Upper lobe of left lung (tissue), 6 donors: ENCODE results near the gene USP50. TPM values are rescaled to one million over a fixed set of nuclear protein-coding genes. Genes with fewer than 3 reads are reported as not detected.

Experiments
- ATAC-seq, 2 donors: fragments of 200-7000 bp; cut with Tn5 transposase; one replicate each; pipeline ENCODE4 v1.9.1; 2022; ENCODE audit warnings: mild to moderate bottlenecking in 2 of 2, moderate library complexity in 2 of 2; ENCODE audit not compliant: low FRiP score in 2 of 2
- DNase-seq, 2 donors: peaks; one replicate each; pipeline ENCODE4 v3.0.0-alpha.2; 2019 to 2020
- H3K27ac ChIP-seq, 4 donors: fragments of 200-600 bp; sonication (generic); one replicate each; pipeline ENCODE4 v1.5.1; 2016 to 2019
- H3K27me3 ChIP-seq, 4 donors: fragments of 200-600 bp; sonication (generic); one replicate each; pipeline ENCODE4 v1.5.1; 2017 to 2019
- H3K36me3 ChIP-seq, 4 donors: fragments of 200-600 bp; sonication (generic); one replicate each; pipeline ENCODE4 v1.5.1; 2016 to 2019
- H3K4me1 ChIP-seq, 4 donors: fragments of 200-600 bp; sonication (generic); one replicate each; pipeline ENCODE4 v1.5.1; 2018 to 2019
- H3K4me3 ChIP-seq, 4 donors: fragments of 200-600 bp; sonication (generic); one replicate each; pipeline ENCODE4 v1.5.1; 2017 to 2019; ENCODE audit warnings: mild to moderate bottlenecking in 2 of 4, moderate library complexity in 1 of 4
- H3K9me3 ChIP-seq, 4 donors: fragments of 200-600 bp; sonication (generic); one replicate each; pipeline ENCODE4 v1.5.1; 2018 to 2019
- EP300 ChIP-seq, 4 donors: sonication (generic); formaldehyde crosslinking; IDR thresholded peaks; one replicate each; pipeline ENCODE4 v1.5.1; 2017; ENCODE audit warnings: antibody characterized with exemption in 4 of 4, control low read depth in 2 of 4
- POLR2A ChIP-seq, 4 donors: fragments of 450-650 bp; IDR thresholded peaks; one replicate each; pipeline ENCODE4 v1.5.1; 2016 to 2017; ENCODE audit warnings: antibody characterized with exemption in 4 of 4, mild to moderate bottlenecking in 2 of 4
- POLR2AphosphoS5 ChIP-seq, 2 donors: sonication (generic); formaldehyde crosslinking; IDR thresholded peaks; one replicate each; pipeline ENCODE4 v1.5.1; 2017; ENCODE audit warnings: antibody characterized with exemption in 2 of 2
- WGBS, 2 donors: methylation state at CpG; one replicate each; pipeline ENCODE4 v1.1.5; 2017 to 2018; 5-methylcytosine and 5-hydroxymethylcytosine counted together
- total RNA-seq, 6 donors: library from RNA; depleted of rRNA in 4 of 6; stranded (reverse); fragments of >200 nt in 4 of 6; gene quantifications; one replicate each; pipeline versions ENCODE4 v1.1.0 to v1.2.1, GENCODE V29; 2016 to 2021
- TF ChIP-seq, protein P1 (sequence below), 6 experiments: fragments of 450-650 bp in 4 of 6; fragments of 200-600 bp in 2 of 6; sonication (generic) in 2 of 6; IDR thresholded peaks; one replicate each; pipeline ENCODE4 v1.5.1; 2016 to 2019; ENCODE audit warnings: antibody characterized with exemption in 6 of 6
- donor health status: DM: no; HTN: no; CAD: no; lungs with moderate emphysema.
- donor health status: DM: no; HTN: yes; CAD: no; lungs with severe emphysema.

USP50 gene
- total RNA-seq, 6 donors from 2014 or later: 0.31 to 0.67 TPM; not detected in 4

- ATAC-seq: no peak
- H3K27me3 ChIP-seq: no peaks in the 10 kb centered on the region
- no peak overlapping the region for H3K4me3 ChIP-seq
- no peaks in the 10 kb centered on the region for H3K4me1 ChIP-seq
- WGBS, 2 donors: 100% methylated on average over 3 of the region's 3 CpGs
- no peaks in the 10 kb centered on the region for H3K9me3 ChIP-seq
- TF ChIP-seq POLR2A (IDR thresholded peaks at IDR 0.05) (no peak), POLR2AphosphoS5 (IDR thresholded peaks at IDR 0.05) (no peak), EP300 (IDR thresholded peaks at IDR 0.05) (no peak)
- TF ChIP-seq, protein P1, sequence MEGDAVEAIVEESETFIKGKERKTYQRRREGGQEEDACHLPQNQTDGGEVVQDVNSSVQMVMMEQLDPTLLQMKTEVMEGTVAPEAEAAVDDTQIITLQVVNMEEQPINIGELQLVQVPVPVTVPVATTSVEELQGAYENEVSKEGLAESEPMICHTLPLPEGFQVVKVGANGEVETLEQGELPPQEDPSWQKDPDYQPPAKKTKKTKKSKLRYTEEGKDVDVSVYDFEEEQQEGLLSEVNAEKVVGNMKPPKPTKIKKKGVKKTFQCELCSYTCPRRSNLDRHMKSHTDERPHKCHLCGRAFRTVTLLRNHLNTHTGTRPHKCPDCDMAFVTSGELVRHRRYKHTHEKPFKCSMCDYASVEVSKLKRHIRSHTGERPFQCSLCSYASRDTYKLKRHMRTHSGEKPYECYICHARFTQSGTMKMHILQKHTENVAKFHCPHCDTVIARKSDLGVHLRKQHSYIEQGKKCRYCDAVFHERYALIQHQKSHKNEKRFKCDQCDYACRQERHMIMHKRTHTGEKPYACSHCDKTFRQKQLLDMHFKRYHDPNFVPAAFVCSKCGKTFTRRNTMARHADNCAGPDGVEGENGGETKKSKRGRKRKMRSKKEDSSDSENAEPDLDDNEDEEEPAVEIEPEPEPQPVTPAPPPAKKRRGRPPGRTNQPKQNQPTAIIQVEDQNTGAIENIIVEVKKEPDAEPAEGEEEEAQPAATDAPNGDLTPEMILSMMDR (IDR thresholded peaks at IDR 0.05): no peak
- DNase-seq: no peak
- H3K27ac ChIP-seq: no peak overlapping the region
- peaks cover 40 to 100% (median 82%) of the 10 kb centered on the region in 4 donors for H3K36me3 ChIP-seq
These were observed 52.8 kb downstream of the USP50 start for GRCh38 chr15:50493625-50494024.

DNA sequence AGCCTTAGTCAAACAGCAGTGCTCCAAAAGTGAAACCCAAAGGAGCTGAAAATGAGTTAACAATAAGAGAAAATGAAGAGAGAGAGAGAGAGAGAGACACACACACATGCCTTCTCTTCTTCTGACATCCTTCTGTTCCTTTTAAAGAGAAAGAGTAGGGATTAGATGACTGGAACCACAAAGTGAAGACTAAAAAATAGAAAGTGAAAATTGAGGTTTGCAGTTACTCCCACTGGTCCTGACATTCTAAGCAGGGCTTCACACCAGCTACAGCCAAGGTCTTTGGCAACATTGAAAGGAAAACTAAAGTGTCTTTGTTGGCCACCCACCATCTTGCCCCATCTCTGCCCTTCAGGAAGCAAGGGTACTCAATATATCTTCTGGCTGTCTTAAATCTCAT is 59.2 kb downstream of the USP50 start:
- TF ChIP-seq POLR2AphosphoS5 (IDR thresholded peaks at IDR 0.05) (no peak), POLR2A (IDR thresholded peaks at IDR 0.05) (no peak), EP300 (IDR thresholded peaks at IDR 0.05) (no peak)
- TF ChIP-seq, protein P1 (IDR thresholded peaks at IDR 0.05): no peak
- Histone ChIP-seq H3K9me3 (no peaks in the 10 kb centered on the region), H3K27ac (no peak overlapping the region), H3K36me3 (peaks cover 15 to 84% (median 49%) of the 10 kb centered on the region in 4 donors), H3K4me3 (no peak overlapping the region), H3K27me3 (no peaks in the 10 kb centered on the region), H3K4me1 (no peaks in the 10 kb centered on the region)
- ATAC-seq: no peak
- no peak for DNase-seq

- no peak for TF ChIP-seq EP300 (IDR thresholded peaks at IDR 0.05)
- TF ChIP-seq, protein P1 (IDR thresholded peaks at IDR 0.05): no peak
- no peak for TF ChIP-seq POLR2AphosphoS5 (IDR thresholded peaks at IDR 0.05)
- TF ChIP-seq POLR2A (IDR thresholded peaks at IDR 0.05): no peak
- Histone ChIP-seq H3K4me1 (no peaks in the 10 kb centered on the region), H3K36me3 (peaks cover 9 to 84% (median 49%) of the 10 kb centered on the region in 4 donors), H3K4me3 (no peak overlapping the region), H3K27me3 (no peaks in the 10 kb centered on the region), H3K9me3 (no peaks in the 10 kb centered on the region), H3K27ac (no peak overlapping the region)
- DNase-seq: no peak
- ATAC-seq: no peak
- WGBS, 2 donors: 98 to 100% methylated on average over 3 of the region's 3 CpGs
These were observed 61.1 kb downstream of the USP50 start for GRCh38 chr15:50485389-50485788.

DNA sequence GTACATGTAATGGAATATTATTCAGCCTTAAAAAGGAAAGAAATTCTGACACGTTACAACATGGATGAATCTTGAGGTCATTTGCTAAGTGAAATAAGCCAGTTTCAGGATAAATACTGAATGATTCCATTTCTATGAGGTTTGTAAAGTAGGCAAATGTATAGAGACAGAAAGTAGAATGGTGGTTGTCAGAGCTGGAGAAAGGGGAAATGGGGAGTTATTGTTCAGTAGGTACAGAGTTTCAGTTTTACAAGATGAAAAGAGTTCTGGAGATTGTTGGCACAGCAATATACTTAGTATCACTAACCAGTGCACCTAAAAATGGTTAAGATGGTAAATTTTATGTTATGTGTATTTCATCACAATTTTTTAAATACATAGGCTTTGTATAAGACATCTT is 61.7 kb downstream of the USP50 start:
- H3K4me3 ChIP-seq: no peak overlapping the region
- H3K27ac ChIP-seq: no peak overlapping the region
- 96 to 100% methylated on average over 1 of the region's 1 CpG for WGBS, 2 donors
- ATAC-seq (no peak), DNase-seq (no peak)
- no peaks in the 10 kb centered on the region for H3K4me1 ChIP-seq
- no peaks in the 10 kb centered on the region for H3K27me3 ChIP-seq
- TF ChIP-seq, protein P1 (IDR thresholded peaks at IDR 0.05): no peak
- TF ChIP-seq EP300 (IDR thresholded peaks at IDR 0.05) (no peak), POLR2AphosphoS5 (IDR thresholded peaks at IDR 0.05) (no peak), POLR2A (IDR thresholded peaks at IDR 0.05) (no peak)
- no peaks in the 10 kb centered on the region for H3K9me3 ChIP-seq
- H3K36me3 ChIP-seq: peaks cover 5 to 84% (median 44%) of the 10 kb centered on the region in 4 donors

DNA sequence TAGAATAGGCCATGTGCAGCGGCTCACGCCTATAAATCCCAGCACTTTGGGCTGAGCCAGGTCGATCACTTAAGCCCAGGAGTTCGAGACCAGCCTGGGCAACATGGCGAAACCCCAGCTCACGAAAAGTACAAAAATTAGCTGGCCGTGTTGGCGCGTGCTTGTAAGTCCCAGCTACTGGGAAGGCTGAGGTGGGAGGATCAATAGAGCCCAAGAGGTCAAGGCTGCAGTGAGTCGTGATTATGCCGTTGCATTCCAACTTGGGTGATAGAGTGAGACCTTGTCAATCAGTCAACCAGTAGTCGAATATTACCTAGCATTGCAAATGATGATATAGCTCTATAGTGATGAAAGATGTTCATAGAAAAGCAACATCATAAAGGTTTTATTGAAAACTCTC is 70.3 kb downstream of the USP50 start:
- Histone ChIP-seq H3K27ac (no peak overlapping the region), H3K36me3 (peaks cover 9 to 85% (median 57%) of the 10 kb centered on the region in 4 donors), H3K4me1 (no peaks in the 10 kb centered on the region), H3K27me3 (no peaks in the 10 kb centered on the region), H3K4me3 (no peak overlapping the region), H3K9me3 (no peaks in the 10 kb centered on the region)
- DNase-seq (no peak), ATAC-seq (no peak)
- WGBS, 2 donors: 94 to 95% methylated on average over 12 of the region's 12 CpGs
- TF ChIP-seq, protein P1 (IDR thresholded peaks at IDR 0.05): no peak
- TF ChIP-seq EP300 (IDR thresholded peaks at IDR 0.05) (no peak), POLR2AphosphoS5 (IDR thresholded peaks at IDR 0.05) (no peak), POLR2A (IDR thresholded peaks at IDR 0.05) (no peak)
